IPS-15b (cell line): ENCODE measurements around the gene PRPF8.

Experiments used
- H3K27me3 ChIP-seq: one replicate; pipeline ENCODE4 v1.6.1; 2013; ENCODE audit warnings: low read length; ENCODE audit not compliant: control insufficient read depth, insufficient read depth
- H3K36me3 ChIP-seq: one replicate; pipeline ENCODE4 v1.6.1; 2013; ENCODE audit warnings: low read length; ENCODE audit not compliant: control insufficient read depth, insufficient read depth
- H3K4me1 ChIP-seq: one replicate; pipeline ENCODE4 v1.6.1; 2013; ENCODE audit warnings: mild to moderate bottlenecking, low read length; ENCODE audit not compliant: control insufficient read depth, insufficient read depth
- H3K4me3 ChIP-seq: one replicate; pipeline ENCODE4 v1.5.1; 2013; ENCODE audit warnings: low read depth, low read length
- H3K9ac ChIP-seq: one replicate; pipeline ENCODE4 v1.6.1; 2013; ENCODE audit warnings: low read depth, mild to moderate bottlenecking, low read length
- H3K9me3 ChIP-seq: one replicate; pipeline ENCODE4 v1.6.1; 2013; ENCODE audit warnings: mild to moderate bottlenecking, low read length; ENCODE audit not compliant: control insufficient read depth, insufficient read depth

The PRPF8 gene

DNA sequence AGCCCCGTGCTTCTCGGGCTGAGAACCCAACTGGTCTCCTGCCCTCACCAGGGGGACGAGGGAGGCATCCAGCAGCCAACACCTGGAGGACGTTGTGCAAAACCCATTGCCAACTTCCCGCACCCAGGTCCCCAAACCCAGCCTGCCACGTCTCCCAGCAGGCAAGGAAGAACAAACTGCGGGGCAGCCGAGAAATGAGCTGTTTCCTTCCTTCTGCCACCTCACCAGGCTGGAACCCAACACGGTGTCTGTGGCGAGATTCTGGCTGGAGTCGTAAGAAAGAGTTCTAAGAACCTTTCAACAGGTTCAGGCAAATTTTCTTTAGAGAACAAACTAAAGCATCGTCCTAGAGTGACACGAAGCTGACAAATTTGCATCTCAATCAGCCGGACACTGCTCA, 59.6 kb downstream of the PRPF8 start:
- Histone ChIP-seq H3K4me3 (no peak overlapping the region), H3K9ac (no peak overlapping the region), H3K9me3 (no peaks in the 10 kb centered on the region), H3K36me3 (no peaks in the 10 kb centered on the region), H3K27me3 (peaks cover 2% of the 10 kb centered on the region), H3K4me1 (no peaks in the 10 kb centered on the region)

DNA sequence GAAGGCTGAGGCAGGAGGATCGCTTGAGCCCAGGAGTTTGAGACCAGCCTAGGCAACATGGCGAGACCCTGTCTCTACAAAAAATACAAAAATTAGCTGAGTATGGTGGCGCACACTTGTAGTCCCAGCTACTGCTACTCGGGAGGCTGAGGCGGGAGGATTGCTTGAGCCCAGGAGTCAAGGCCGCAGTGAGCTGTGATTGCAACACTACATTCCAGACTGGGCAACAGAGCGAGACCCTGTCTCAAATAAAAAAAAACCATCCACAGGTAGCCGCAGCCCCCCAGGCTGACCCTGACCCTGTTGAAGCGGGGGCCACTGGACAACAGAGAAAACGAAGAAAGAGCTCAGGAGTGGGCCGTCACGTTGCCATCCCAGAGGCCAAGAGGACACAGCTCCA, 60.0 kb downstream of the PRPF8 start:
- Histone ChIP-seq H3K4me1 (no peaks in the 10 kb centered on the region), H3K36me3 (no peaks in the 10 kb centered on the region), H3K9me3 (no peaks in the 10 kb centered on the region), H3K4me3 (no peak overlapping the region), H3K9ac (no peak overlapping the region), H3K27me3 (peaks cover 2% of the 10 kb centered on the region)

GRCh38 chr17:1623057-1623630, 61.5 kb downstream of the PRPF8 start:
- Histone ChIP-seq H3K4me1 (no peaks in the 10 kb centered on the region), H3K27me3 (peaks cover 2% of the 10 kb centered on the region), H3K9me3 (no peaks in the 10 kb centered on the region), H3K4me3 (no peak overlapping the region), H3K9ac (no peak overlapping the region), H3K36me3 (no peaks in the 10 kb centered on the region)

- Histone ChIP-seq H3K36me3 (no peaks in the 10 kb centered on the region), H3K9ac (no peak overlapping the region), H3K4me3 (no peak overlapping the region), H3K27me3 (no peaks in the 10 kb centered on the region), H3K9me3 (no peaks in the 10 kb centered on the region), H3K4me1 (no peaks in the 10 kb centered on the region)
These were observed 63.3 kb downstream of the PRPF8 start for GRCh38 chr17:1621273-1621954.

GRCh38 chr17:1620486-1620885, 64.2 kb downstream of the PRPF8 start:
- no peaks in the 10 kb centered on the region for H3K9me3 ChIP-seq
- no peak overlapping the region for H3K4me3 ChIP-seq
- H3K27me3 ChIP-seq, result no peaks in the 10 kb centered on the region
- H3K36me3 ChIP-seq, result no peaks in the 10 kb centered on the region
- no peak overlapping the region for H3K9ac ChIP-seq
- no peaks in the 10 kb centered on the region for H3K4me1 ChIP-seq

DNA sequence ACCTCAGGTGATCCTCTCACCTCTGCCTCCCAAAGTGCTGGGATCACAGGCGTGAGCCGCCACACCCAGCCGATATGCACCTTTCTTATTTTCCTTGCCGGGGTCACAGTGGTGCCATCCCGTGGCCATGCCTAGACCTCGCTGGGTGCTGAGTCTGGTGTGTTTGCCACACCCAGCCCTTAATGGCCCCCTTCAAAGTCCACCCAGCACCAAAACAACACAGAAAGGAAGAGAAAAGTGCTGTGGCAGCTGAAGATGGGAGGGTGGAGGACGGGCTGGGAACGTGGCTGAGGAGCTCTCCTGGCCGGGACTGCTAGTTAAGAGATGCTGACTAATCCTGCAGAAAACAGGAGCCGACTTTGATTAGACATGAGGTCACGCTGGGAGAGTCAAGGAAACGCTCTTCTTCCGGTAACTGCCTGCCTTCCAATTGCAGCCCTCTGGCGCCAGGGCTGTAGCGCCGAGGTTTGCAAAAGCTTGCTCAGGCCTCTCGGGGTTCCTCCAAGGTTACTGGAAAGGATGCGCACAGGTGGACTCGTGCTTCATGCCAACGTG, 67.0 kb downstream of the PRPF8 start:
- Histone ChIP-seq H3K4me3 (no peak overlapping the region), H3K27me3 (no peaks in the 10 kb centered on the region), H3K9me3 (no peaks in the 10 kb centered on the region), H3K4me1 (no peaks in the 10 kb centered on the region), H3K9ac (no peak overlapping the region), H3K36me3 (no peaks in the 10 kb centered on the region)

DNA sequence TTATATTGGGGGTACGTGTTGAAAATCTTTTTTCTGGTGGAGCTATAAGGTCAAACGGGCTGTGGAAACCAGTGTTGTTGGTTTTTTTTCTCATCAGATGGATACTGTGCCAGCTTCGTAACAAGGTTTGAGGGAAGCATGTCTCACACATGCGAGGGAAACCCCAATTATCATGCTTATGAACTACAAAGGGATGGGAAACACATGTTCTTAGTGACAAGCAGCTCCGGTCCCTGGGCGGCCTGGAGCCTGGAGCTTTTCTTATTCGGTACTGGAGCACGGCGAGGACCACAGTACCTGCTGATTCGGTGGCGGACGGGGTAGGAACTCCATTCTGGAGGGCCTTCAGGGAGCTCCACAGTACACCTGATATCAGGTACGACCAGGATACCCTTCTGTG, 68.6 kb downstream of the PRPF8 start:
- no peaks in the 10 kb centered on the region for H3K36me3 ChIP-seq
- no peak overlapping the region for H3K9ac ChIP-seq
- H3K27me3 ChIP-seq, result no peaks in the 10 kb centered on the region
- no peaks in the 10 kb centered on the region for H3K9me3 ChIP-seq
- no peak overlapping the region for H3K4me3 ChIP-seq
- H3K4me1 ChIP-seq, result no peaks in the 10 kb centered on the region

DNA sequence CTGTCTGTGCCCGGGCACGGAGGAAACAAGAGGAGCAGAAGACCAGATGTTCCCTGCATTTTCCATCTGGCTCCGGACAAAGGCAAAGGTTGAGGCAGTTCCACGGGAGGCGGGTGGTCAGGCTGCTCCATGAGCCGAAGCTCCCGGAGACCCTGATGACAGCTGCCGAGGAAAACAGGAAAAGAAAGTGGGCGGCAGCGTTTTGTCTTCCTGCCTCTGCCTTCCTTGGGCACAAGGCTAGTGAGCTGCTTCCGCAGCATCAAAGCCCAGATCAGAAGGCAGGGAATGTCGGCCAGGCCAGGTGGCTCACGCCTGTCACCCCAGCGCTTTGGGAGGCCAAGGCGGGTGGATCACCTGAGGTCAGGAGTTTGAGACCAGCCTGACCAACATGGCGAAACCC, 72.3 kb downstream of the PRPF8 start:
- no peak overlapping the region for H3K4me3 ChIP-seq
- no peak overlapping the region for H3K9ac ChIP-seq
- no peaks in the 10 kb centered on the region for H3K36me3 ChIP-seq
- H3K4me1 ChIP-seq, result no peaks in the 10 kb centered on the region
- H3K9me3 ChIP-seq, result no peaks in the 10 kb centered on the region
- H3K27me3 ChIP-seq, result no peaks in the 10 kb centered on the region

- H3K9ac ChIP-seq, result no peak overlapping the region
- H3K9me3 ChIP-seq, result no peaks in the 10 kb centered on the region
- no peak overlapping the region for H3K4me3 ChIP-seq
- H3K27me3 ChIP-seq, result no peaks in the 10 kb centered on the region
- H3K4me1 ChIP-seq, result no peaks in the 10 kb centered on the region
- H3K36me3 ChIP-seq, result no peaks in the 10 kb centered on the region
These were observed 73.0 kb downstream of the PRPF8 start for GRCh38 chr17:1611715-1612114.

DNA sequence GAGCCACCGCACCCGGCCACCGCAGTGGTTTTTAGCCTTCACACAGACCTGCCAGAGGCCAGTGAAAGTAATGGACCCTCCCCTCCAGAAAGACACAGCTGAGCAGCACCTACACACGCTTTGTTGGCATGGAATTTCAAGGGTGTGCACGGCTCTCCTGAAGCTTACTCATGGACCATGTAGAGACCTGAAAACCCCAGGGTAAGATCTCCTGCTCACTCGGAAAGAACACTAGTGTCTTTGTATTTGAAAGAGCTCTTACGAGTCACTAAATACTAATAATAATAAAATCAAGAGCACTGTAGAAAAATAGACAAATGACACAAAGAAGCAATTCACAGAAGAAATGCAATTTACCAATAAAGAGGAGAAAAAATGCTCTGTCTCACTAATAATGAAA, 76.0 kb downstream of the PRPF8 start:
- no peaks in the 10 kb centered on the region for H3K9me3 ChIP-seq
- H3K27me3 ChIP-seq, result no peaks in the 10 kb centered on the region
- H3K9ac ChIP-seq, result no peak overlapping the region
- H3K36me3 ChIP-seq, result no peaks in the 10 kb centered on the region
- H3K4me3 ChIP-seq, result no peak overlapping the region
- H3K4me1 ChIP-seq, result no peaks in the 10 kb centered on the region

DNA sequence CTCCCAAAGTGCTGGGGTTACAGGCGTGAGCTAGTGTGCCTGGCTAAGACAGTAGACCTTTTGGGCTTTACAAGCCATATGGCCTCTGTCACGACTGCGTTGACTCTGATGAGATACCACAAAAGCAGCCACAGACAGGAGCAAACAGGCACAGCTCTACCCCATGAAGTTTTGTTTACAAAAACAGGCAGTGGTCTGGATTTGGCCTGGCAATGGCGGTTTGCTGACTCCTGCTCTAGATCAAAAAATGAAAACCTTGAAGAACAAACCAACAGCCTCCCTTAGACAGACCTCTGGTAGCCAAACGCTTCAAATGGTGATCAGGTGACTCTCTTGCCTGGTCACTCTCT, 76.7 kb downstream of the PRPF8 start:
- H3K9ac ChIP-seq, result no peak overlapping the region

GRCh38 chr17:1606352-1606985, 78.2 kb downstream of the PRPF8 start:
- Histone ChIP-seq H3K4me1 (no peaks in the 10 kb centered on the region), H3K9me3 (no peaks in the 10 kb centered on the region), H3K9ac (no peak overlapping the region), H3K27me3 (no peaks in the 10 kb centered on the region), H3K4me3 (no peak overlapping the region), H3K36me3 (no peaks in the 10 kb centered on the region)

More for the DNA sequence above, 76.7 kb downstream of the PRPF8 start:
- no peaks in the 10 kb centered on the region for H3K36me3 ChIP-seq
- no peaks in the 10 kb centered on the region for H3K4me1 ChIP-seq
- H3K27me3 ChIP-seq, result no peaks in the 10 kb centered on the region
- no peak overlapping the region for H3K4me3 ChIP-seq
- no peaks in the 10 kb centered on the region for H3K9me3 ChIP-seq
